ENCODE results near the gene GTPBP2.
"Not testable (repeated sequence)": the region's sequence is repeated elsewhere in the genome, so short reads cannot be mapped to it uniquely, and the experiment has no call there.

Gene GTPBP2

GRCh38 chr6:43657221-43657802 is 28.2 kb upstream of the GTPBP2 start:
- no peak for DNase-seq

GRCh38 chr6:43652822-43653221 is 23.8 kb upstream of the GTPBP2 start:
- not testable (repeated sequence) for DNase-seq

GRCh38 chr6:43648248-43648647 is 19.2 kb upstream of the GTPBP2 start:
- DNase-seq: no peak

DNA sequence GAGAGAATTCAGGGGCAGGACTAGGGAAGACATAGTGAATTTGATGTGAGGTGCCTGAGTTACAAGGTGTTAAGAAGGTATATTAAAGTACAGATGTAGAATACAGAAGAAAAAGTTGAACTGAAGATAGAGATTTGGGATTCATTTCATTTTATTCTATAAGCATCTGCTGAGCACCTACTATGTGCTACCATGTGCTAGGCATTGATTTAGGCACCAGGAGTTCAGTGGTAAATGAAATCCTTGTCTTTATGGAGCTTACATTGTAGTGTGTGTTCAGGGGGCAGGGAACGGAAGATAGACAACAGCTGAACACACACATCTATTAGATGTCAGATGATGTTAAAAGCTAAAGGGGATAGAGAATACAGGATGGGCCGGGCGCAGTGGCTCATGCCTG is 18.5 kb upstream of the GTPBP2 start:
- no peak for DNase-seq

DNA sequence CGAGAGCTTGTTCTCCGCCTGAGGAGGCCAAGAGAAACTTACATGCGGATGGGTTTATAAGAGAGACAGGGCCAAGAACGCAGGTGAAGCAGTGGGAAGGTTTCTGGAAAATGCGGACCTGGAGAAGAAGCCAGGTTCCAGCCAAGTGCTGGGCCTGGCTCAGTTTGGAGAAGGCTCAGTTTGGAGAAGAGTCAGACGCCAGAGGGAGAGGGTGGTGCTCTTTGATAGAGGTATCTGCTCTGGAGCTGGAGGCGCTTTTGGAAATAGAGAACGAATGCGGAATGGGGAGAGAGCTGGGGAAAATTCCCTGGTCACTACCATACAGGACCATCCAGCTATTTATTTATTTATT is 16.5 kb upstream of the GTPBP2 start:
- DNase-seq: no peak

- DNase-seq: no peak
Observed at GRCh38 chr6:43644940-43645612, 16.0 kb upstream of the GTPBP2 start, which contains the start of gene RSPH9. RSPH9 (plus strand) TSS chr6:43645036; CDS start chr6:43645099, 63 bp downstream.

- DNase-seq: no peak
Observed at GRCh38 chr6:43639984-43640800, 11.1 kb upstream of the GTPBP2 start.

DNA sequence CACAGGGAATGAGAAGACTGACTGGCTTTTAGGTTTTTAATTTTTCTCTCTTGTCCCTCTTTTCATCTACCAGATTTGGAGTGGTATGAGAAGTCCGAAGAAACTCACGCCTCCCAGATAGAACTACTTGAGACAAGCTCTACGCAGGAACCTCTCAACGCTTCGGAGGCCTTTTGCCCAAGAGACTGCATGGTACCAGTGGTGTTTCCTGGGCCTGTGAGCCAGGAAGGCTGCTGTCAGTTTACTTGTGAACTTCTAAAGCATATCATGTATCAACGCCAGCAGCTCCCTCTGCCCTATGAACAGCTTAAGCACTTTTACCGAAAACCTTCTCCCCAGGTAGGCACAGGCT is 7.2 kb upstream of the GTPBP2 start:
- no peak for DNase-seq

DNA sequence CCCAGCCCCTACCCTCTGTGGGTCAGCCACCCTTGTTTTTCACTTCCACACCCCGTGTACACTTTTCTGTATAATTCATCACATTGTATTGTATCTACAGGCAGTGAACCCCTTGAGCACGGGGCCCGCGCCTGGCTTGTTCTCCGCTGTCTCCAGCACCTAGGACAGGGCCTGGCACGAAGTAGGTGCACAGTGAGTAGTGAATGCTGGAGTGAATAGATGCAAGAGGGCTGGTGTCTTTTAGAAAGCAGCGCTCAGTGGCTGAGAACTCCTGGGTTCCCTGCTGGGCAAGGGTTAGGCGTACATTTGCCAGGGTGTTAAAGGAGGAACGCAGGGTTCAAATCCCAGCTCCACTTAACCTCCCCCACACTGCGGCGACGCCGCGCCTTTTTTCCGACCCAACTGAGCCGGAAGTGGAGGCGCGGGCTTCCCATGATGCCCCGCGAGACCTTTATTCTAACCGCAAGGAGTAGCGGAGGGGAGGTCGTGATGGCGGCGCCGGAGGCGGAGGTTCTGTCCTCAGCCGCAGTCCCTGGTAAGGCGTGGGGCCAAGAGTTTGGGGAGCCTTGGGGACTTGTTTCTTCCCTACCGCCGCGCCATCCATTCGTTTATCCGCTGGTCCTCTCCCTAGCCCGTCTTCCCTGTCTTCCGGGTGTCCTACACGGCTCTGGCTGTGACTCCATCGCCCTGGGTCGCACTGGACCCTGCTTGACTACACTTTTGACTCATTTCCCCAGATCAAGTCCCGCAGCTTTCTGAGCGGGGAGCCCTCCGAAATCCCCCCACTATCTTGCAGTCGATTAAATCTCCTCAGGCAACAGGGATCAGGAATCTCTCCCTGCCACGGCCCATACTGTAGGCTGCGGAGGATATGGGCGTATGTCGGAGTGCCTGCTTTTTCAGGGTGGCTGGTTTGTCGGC is 6.6 kb upstream of the GTPBP2 start, which contains the start of gene MAD2L1BP:
Gene MAD2L1BP (plus strand): TSS at position 454 of the 921 bp plus-strand sequence. CDS start 36 bp downstream, at position 490.
- peak; percentile 49 to 88 for DNase-seq

DNA sequence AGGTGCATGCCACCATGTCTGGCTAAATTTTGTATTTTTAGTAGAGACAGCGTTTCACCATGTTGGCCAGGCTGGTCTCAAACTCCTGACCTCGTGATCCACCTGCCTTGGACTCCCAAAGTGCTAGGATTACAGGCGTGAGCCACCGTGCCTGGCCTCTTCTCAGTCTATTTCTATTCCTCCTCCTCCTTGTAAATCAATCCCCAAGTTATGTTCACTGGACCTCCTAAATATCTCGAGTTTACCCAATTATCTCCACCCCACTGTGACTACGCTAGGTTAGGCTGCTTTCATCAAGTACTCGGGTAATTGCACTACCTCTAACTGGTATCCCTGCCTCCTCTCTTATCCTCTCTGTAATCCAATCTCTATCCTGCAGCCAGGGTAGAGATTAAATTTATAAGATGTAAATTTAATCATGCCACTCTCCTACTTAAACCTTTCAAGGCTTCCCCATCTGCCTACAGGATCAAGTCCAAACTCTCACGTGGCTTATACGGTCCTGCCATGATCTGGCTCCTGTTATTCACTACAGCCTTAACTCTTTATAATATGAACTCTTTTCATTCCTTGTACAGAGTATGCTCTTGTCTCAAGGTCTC is 5.7 kb upstream of the GTPBP2 start:
- DNase-seq: no peak

DNA sequence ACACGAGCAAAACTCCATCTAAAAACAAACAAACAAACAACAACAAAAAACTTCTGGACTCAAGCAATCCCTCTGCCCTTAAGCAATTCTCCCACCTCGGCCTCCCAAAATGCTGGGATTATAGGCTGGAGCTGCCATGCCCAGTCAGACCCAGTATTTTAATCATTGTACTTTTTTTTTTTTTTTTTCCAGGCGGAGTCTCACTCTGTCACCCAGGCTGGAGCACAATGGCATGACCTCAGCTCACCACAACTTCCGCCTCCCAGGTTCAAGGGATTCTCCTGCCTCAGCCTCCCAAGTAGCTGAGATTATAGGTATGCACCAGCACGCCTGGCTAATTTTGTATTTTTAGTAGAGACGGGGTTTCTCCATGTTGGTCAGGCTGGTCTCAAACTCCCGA is 3.9 kb upstream of the GTPBP2 start:
- not testable (repeated sequence) for DNase-seq

- no peak for DNase-seq
Observed at GRCh38 chr6:43630980-43631619, 2.0 kb upstream of the GTPBP2 start.

GRCh38 chr6:43629505-43630300 is 639 bp upstream of the GTPBP2 start:
- DNase-seq: peak; percentile 95 to 98

GRCh38 chr6:43628393-43629103 is 516 bp downstream of the GTPBP2 start:
- peak; percentile 18 to 49 for DNase-seq

DNA sequence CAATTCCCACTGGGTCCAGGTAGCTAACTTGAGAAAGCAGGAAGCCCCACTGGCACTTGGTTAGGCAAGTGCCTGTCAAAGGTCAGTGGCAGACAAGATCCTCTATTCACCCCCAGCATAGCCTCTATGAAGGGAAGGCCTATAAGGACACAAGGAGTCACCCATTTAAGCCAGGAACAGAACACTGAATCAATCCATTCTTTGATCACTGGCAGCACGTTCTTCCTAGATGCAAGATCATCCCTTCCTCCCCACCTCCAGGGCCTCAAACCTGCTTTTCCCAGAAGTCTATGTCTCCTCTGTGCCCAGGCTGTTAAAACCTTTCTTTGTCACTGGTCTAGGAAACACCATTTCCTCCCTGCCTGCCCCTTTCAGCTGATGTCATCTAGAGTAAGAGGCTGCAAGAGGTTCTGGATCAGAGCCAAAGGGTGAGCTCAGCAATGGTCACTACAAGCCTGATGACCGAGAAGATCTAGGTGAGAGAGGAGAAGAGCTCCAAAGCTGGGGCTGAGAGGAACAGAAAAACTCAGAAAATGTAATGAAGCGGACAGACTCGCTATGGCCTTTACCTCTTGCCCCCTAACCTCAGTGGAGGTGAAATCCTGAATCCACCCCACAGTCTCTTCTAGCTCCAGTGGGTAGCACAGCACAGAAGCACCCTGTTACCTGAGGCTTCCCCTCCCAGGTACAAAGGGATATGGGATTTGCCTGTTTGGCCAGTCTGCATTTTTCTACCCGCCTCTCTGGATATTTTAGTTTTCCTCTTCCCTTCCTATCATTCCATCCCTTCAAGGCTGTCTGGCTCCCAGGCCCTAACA is 1.8 kb downstream of the GTPBP2 start:
- peak in 1 of 2 experiments; percentile 35 for DNase-seq

- DNase-seq: no peak
Observed at GRCh38 chr6:43625393-43625992, 3.6 kb downstream of the GTPBP2 start.

DNA sequence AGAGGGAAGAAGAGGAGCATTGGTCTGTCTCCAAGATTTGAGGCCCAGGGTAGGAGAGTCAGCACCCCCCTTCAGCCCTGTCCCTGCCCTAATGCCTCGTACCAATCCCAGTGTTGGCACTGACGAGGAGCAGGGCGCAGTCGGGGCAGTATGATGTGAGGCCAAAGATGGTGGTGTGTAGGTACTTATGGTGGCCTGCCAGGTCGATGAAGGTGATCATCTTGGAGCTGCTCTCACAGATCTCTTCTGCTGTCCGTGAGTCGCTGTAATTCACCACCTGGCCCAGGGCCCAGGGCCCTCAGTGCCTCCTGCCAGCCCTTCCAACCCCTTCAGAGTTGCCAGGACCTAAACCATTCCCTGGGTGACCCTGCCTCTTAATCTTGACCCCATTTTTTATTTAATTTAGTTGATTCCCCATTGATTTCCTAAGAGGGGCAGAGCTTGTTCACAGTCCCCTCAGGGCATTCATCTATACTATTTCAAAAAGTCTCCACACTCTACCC is 4.2 kb downstream of the GTPBP2 start:
- no peak for DNase-seq

- DNase-seq: no peak
Observed at GRCh38 chr6:43623880-43624785, 4.9 kb downstream of the GTPBP2 start.
